Neuronal stem cell (in vitro differentiated cells): ENCODE measurements around the gene HOPX.
"Not testable (repeated sequence)": the region's sequence is repeated elsewhere in the genome, so short reads cannot be mapped to it uniquely, and the experiment has no call there.

Experiments
- DNase-seq: peaks from one replicate; pipeline ENCODE4 v3.0.0-alpha.2; 2013; ENCODE audit warnings: low spot score
- H2AFZ ChIP-seq: one replicate; pipeline ENCODE4 v1.6.1; 2013; ENCODE audit warnings: mild to moderate bottlenecking, low read length, inconsistent platforms
- H2AK5ac ChIP-seq: 2 replicates; pipeline ENCODE4 v1.6.1; 2013; ENCODE audit warnings: low read depth, mild to moderate bottlenecking, inconsistent platforms, low read length, moderate library complexity, mixed read lengths
- H2BK120ac ChIP-seq: 2 replicates; pipeline ENCODE4 v1.6.1; 2013; ENCODE audit warnings: low read depth, mild to moderate bottlenecking, inconsistent platforms, low read length, moderate library complexity, mixed read lengths
- H2BK12ac ChIP-seq: one replicate; pipeline ENCODE4 v1.6.1; 2013; ENCODE audit warnings: low read length, inconsistent platforms
- H2BK15ac ChIP-seq: 2 replicates; pipeline ENCODE4 v1.6.1; 2013; ENCODE audit warnings: mild to moderate bottlenecking, low read length, inconsistent platforms, mixed read lengths
- H2BK5ac ChIP-seq: one replicate; pipeline ENCODE4 v1.6.1; 2013; ENCODE audit warnings: inconsistent platforms, mild to moderate bottlenecking, low read length, moderate library complexity
- H3K14ac ChIP-seq: one replicate; pipeline ENCODE4 v1.6.1; 2013; ENCODE audit warnings: low read length, inconsistent platforms
- H3K18ac ChIP-seq: 2 replicates; pipeline ENCODE4 v1.6.1; 2013; ENCODE audit warnings: low read length, inconsistent platforms
- H3K23ac ChIP-seq: 2 replicates; pipeline ENCODE4 v1.6.1; 2013; ENCODE audit warnings: low read depth, mild to moderate bottlenecking, mixed read lengths, low read length, inconsistent platforms; ENCODE audit not compliant: poor library complexity
- H3K27ac ChIP-seq: replicated peaks from 3 replicates; pipeline ENCODE4 v1.5.1; 2013; ENCODE audit warnings: low read length, inconsistent platforms
- H3K27me3 ChIP-seq, 3 experiments: 2 replicates each; pipeline ENCODE4 v1.6.1; 2013; ENCODE audit warnings: low read length in 3 of 3, mild to moderate bottlenecking in 2 of 3, inconsistent platforms in 1 of 3, low read depth in 1 of 3, mixed read lengths in 1 of 3, moderate library complexity in 1 of 3; ENCODE audit not compliant: control insufficient read depth in 3 of 3, insufficient read depth in 3 of 3
- H3K36me3 ChIP-seq, 2 donors: replicated peaks in 1 of 2; 2 replicates each; pipeline ENCODE4 v1.6.1; 2013; ENCODE audit warnings: low read length in 2 of 2; ENCODE audit not compliant: control insufficient read depth in 2 of 2, insufficient read depth in 2 of 2
- H3K4ac ChIP-seq: 2 replicates; pipeline ENCODE4 v1.6.1; 2013; ENCODE audit warnings: inconsistent platforms, mild to moderate bottlenecking, low read length, moderate library complexity
- H3K4me1 ChIP-seq, 2 donors: 1 replicate in 1 of 2; 2 replicates in 1 of 2; pipeline ENCODE4 v1.6.1; 2013; ENCODE audit warnings: low read length in 2 of 2, low read depth in 1 of 2; ENCODE audit not compliant: control insufficient read depth in 2 of 2, insufficient read depth in 1 of 2
- H3K4me2 ChIP-seq: one replicate; pipeline ENCODE4 v1.6.1; 2013; ENCODE audit warnings: mild to moderate bottlenecking, low read length, inconsistent platforms; ENCODE audit not compliant: insufficient read depth, poor library complexity, severe bottlenecking
- H3K4me3 ChIP-seq, 2 donors: 2 replicates each; pipeline ENCODE4 v1.5.1; 2013; ENCODE audit warnings: low read length in 2 of 2, mild to moderate bottlenecking in 2 of 2, inconsistent platforms in 1 of 2, moderate library complexity in 1 of 2
- H3K79me1 ChIP-seq: one replicate; pipeline ENCODE4 v1.6.1; 2013; ENCODE audit warnings: low read depth, mild to moderate bottlenecking, inconsistent platforms, low read length, moderate library complexity
- H3K9ac ChIP-seq: one replicate; pipeline ENCODE4 v1.6.1; 2013; ENCODE audit warnings: mild to moderate bottlenecking, low read depth, low read length, inconsistent platforms; ENCODE audit not compliant: poor library complexity
- H3K9me3 ChIP-seq, 2 donors: replicated peaks in 1 of 2; 2 replicates each; pipeline versions ENCODE3 to v1.6.1; 2013; ENCODE audit warnings: low read length in 2 of 2, mild to moderate bottlenecking in 2 of 2, inconsistent platforms in 1 of 2, low read depth in 1 of 2, mixed read lengths in 1 of 2, moderate library complexity in 1 of 2; ENCODE audit not compliant: control insufficient read depth in 2 of 2, insufficient read depth in 1 of 2
- H4K8ac ChIP-seq: one replicate; pipeline ENCODE4 v1.6.1; 2013; ENCODE audit warnings: low read depth, mild to moderate bottlenecking, inconsistent platforms, low read length, moderate library complexity
- H4K91ac ChIP-seq: one replicate; pipeline ENCODE4 v1.6.1; 2013; ENCODE audit warnings: low read length, low read depth, mild to moderate bottlenecking, inconsistent platforms; ENCODE audit not compliant: poor library complexity
- WGBS, 2 donors: extraction: QIAGEN DNeasy Blood & Tissue Kit; methylation state at CpG; one replicate each; pipeline ENCODE4 v1.1.7; 2013; ENCODE audit warnings: missing lambda C conversion rate in 2 of 2, mixed read lengths in 1 of 2; ENCODE audit not compliant: insufficient read length in 2 of 2, insufficient replicate concordance in 1 of 2; ENCODE audit errors: extremely low coverage in 2 of 2; 5-methylcytosine and 5-hydroxymethylcytosine counted together

Gene HOPX

DNA sequence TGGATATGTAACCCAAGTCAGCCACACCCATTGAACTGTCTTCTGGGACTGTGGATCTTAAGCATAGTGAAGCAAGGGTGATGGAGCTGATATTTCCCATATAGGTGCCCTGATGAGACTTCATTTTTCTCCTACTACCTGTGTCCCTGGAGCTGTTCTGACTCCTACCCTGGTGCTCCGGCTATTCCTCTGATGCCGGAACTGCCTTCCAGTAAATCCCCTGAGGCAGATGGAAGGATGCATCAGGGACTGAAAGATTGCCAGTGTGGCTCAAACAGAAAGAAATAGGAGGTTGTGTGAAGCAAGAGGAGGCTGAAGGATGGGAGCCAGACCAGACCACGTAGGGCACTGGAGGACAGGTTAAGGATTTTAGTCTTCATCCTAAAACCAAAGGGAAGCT, 74.7 kb downstream of the HOPX start:
- H3K4me2 ChIP-seq: no peak overlapping the region

GRCh38 chr4:56605464-56605863, 75.6 kb downstream of the HOPX start:
- H2AK5ac ChIP-seq, H3K23ac ChIP-seq, H2AFZ ChIP-seq, H3K9me3 ChIP-seq, H3K4me3 ChIP-seq, H4K8ac ChIP-seq, H3K4ac ChIP-seq, DNase-seq, H2BK12ac ChIP-seq, H4K91ac ChIP-seq, H3K27ac ChIP-seq, H3K14ac ChIP-seq, H3K4me1 ChIP-seq, H3K4me2 ChIP-seq, H2BK5ac ChIP-seq, H3K18ac ChIP-seq, H2BK120ac ChIP-seq, H3K9ac ChIP-seq, H3K79me1 ChIP-seq, H3K36me3 ChIP-seq, H2BK15ac ChIP-seq: not testable (repeated sequence)
- WGBS, 2 donors: no CpG with 5 or more reads among the region's 4 CpGs
- H3K27me3 ChIP-seq: peaks cover 0 to 29% (median 0%) of the 10 kb centered on the region in 3 experiments

More for the DNA sequence above, 74.7 kb downstream of the HOPX start:
- H3K27ac ChIP-seq: no peak overlapping the region
- H3K4ac ChIP-seq: no peak overlapping the region
- H2BK5ac ChIP-seq: no peak overlapping the region
- H2AK5ac ChIP-seq: no peak overlapping the region
- H3K23ac ChIP-seq: no peak overlapping the region
- H3K79me1 ChIP-seq: no peaks in the 10 kb centered on the region
- no peak overlapping the region for H2BK120ac ChIP-seq
- no peak overlapping the region for H3K18ac ChIP-seq
- no peaks in the 10 kb centered on the region for H3K9me3 ChIP-seq
- H3K4me1 ChIP-seq: no peaks in the 10 kb centered on the region
- H3K36me3 ChIP-seq: no peaks in the 10 kb centered on the region
- H4K8ac ChIP-seq: no peak overlapping the region
- no peak overlapping the region for H2BK12ac ChIP-seq
- no peak overlapping the region for H3K14ac ChIP-seq
- H3K27me3 ChIP-seq: peaks cover 0 to 29% (median 0%) of the 10 kb centered on the region in 3 experiments
- DNase-seq: no peak
- no peak overlapping the region for H3K4me3 ChIP-seq
- H3K9ac ChIP-seq: no peak overlapping the region
- H2BK15ac ChIP-seq: no peak overlapping the region
- H2AFZ ChIP-seq: no peak overlapping the region
- H4K91ac ChIP-seq: no peak overlapping the region
- WGBS, 2 donors: no CpG with 5 or more reads among the region's 3 CpGs

- Histone ChIP-seq H3K4me2 (no peak overlapping the region), H2AFZ (no peak overlapping the region), H3K23ac (no peak overlapping the region), H3K9ac (no peak overlapping the region), H3K27ac (no peak overlapping the region), H2BK12ac (no peak overlapping the region), H3K79me1 (no peaks in the 10 kb centered on the region), H3K4ac (no peak overlapping the region), H3K18ac (no peak overlapping the region), H2BK15ac (no peak overlapping the region), H4K91ac (no peak overlapping the region), H3K4me1 (no peaks in the 10 kb centered on the region), H3K9me3 (no peaks in the 10 kb centered on the region), H3K4me3 (no peak overlapping the region), H3K27me3 (peaks cover 0 to 29% (median 0%) of the 10 kb centered on the region in 3 experiments), H3K14ac (no peak overlapping the region), H3K36me3 (no peaks in the 10 kb centered on the region), H2BK5ac (no peak overlapping the region), H4K8ac (no peak overlapping the region), H2AK5ac (no peak overlapping the region), H2BK120ac (no peak overlapping the region)
- DNase-seq: no peak
- no CpG with 5 or more reads among the region's 3 CpGs for WGBS, 2 donors
Observed at GRCh38 chr4:56603297-56603696, 77.8 kb downstream of the HOPX start.
